HEK293 (cell line): ENCODE measurements around the gene MINAR2.

ENCODE experiments used
- CTCF ChIA-PET: fragments of 350-600 bp; formaldehyde crosslinking; extraction: SDS; loops from one replicate; lab custom pipeline; 2021; ENCODE audit warnings: antibody characterized with exemption; lab: Yijun Ruan, JAX
- POLR2A ChIA-PET: fragments of 300-600 bp; formaldehyde crosslinking; extraction: SDS; loops from one replicate; lab custom pipeline; 2020; ENCODE audit warnings: antibody characterized with exemption, inconsistent platforms; lab: Yijun Ruan, JAX
- H3K27ac ChIP-seq: fragments of 200-500 bp; sonication (Bioruptor generic); 2 replicates; pipeline ENCODE4 v1.5.1; 2014; ENCODE audit warnings: low read depth, low read length, control low read depth, inconsistent platforms; ENCODE audit errors: extremely low read depth
- H3K36me3 ChIP-seq, 2 experiments: fragments of 200-500 bp in 1 of 2; sonication (Bioruptor generic) in 1 of 2; 1 replicate in 1 of 2; 2 replicates in 1 of 2; pipeline ENCODE4 v1.5.1; 2014 to 2017; ENCODE audit warnings: inconsistent platforms in 2 of 2, low read length in 2 of 2; ENCODE audit not compliant: control insufficient read depth in 2 of 2, insufficient read depth in 1 of 2
- H3K4me1 ChIP-seq: fragments of 200-500 bp; sonication (Bioruptor generic); 2 replicates; pipeline ENCODE4 v1.5.1; 2014; ENCODE audit warnings: mild to moderate bottlenecking, low read length, inconsistent platforms; ENCODE audit not compliant: control insufficient read depth, insufficient read depth
- H3K4me3 ChIP-seq: 2 replicates; pipeline ENCODE4 v1.5.1; 2011; ENCODE audit warnings: low read depth, mild to moderate bottlenecking, control low read depth, low read length, moderate library complexity
- H3K9me3 ChIP-seq: fragments of 200-500 bp; sonication (Bioruptor generic); 2 replicates; pipeline ENCODE4 v1.5.1; 2014; ENCODE audit warnings: low read depth, low read length, inconsistent platforms; ENCODE audit not compliant: control insufficient read depth, insufficient read depth
- GLIS2 ChIP-seq: fragments of 450-650 bp; formaldehyde crosslinking; IDR thresholded peaks from 2 replicates; pipeline ENCODE4 v1.5.1; 2016; ENCODE audit warnings: missing biosample characterization, missing genetic modification characterization
- HOXC10 ChIP-seq: sonication (generic); formaldehyde crosslinking; IDR thresholded peaks from 2 replicates; pipeline ENCODE4 v1.8.1; 2023; ENCODE audit warnings: mild to moderate bottlenecking, missing genetic modification reagents
- KLF16 ChIP-seq: fragments of 450-650 bp; formaldehyde crosslinking; IDR thresholded peaks from 2 replicates; pipeline ENCODE4 v1.5.1; 2017; ENCODE audit warnings: missing biosample characterization, missing genetic modification characterization
- MYNN ChIP-seq: fragments of 450-650 bp; formaldehyde crosslinking; IDR thresholded peaks from 2 replicates; pipeline ENCODE4 v1.5.1; 2016; ENCODE audit warnings: missing biosample characterization, missing genetic modification characterization, borderline replicate concordance
- OSR2 ChIP-seq: fragments of 450-650 bp; formaldehyde crosslinking; IDR thresholded peaks from 2 replicates; pipeline ENCODE4 v1.5.1; 2016; ENCODE audit warnings: missing biosample characterization, missing genetic modification characterization
- SCRT1 ChIP-seq: fragments of 450-650 bp; formaldehyde crosslinking; IDR thresholded peaks from 2 replicates; pipeline ENCODE4 v1.5.1; 2016; ENCODE audit warnings: missing biosample characterization, missing genetic modification characterization, borderline replicate concordance
- TSHZ1 ChIP-seq: fragments of 450-650 bp; formaldehyde crosslinking; IDR thresholded peaks from 2 replicates; pipeline ENCODE4 v1.5.1; 2016; ENCODE audit warnings: missing biosample characterization, missing genetic modification characterization, borderline replicate concordance
- ZBTB7A ChIP-seq: fragments of 450-650 bp; formaldehyde crosslinking; IDR thresholded peaks from 2 replicates; pipeline ENCODE4 v1.5.1; 2016; ENCODE audit warnings: low read depth, missing biosample characterization, missing genetic modification characterization
- ZFHX2 ChIP-seq: fragments of 450-650 bp; formaldehyde crosslinking; conservative IDR thresholded peaks from 2 replicates; pipeline ENCODE4 v1.5.1; 2016; ENCODE audit warnings: missing biosample characterization, missing genetic modification characterization
- ZFP69B ChIP-seq: fragments of 450-650 bp; formaldehyde crosslinking; IDR thresholded peaks from 2 replicates; pipeline ENCODE4 v1.5.1; 2016; ENCODE audit warnings: missing biosample characterization, missing genetic modification characterization
- ZNF121 ChIP-seq: fragments of 450-650 bp; formaldehyde crosslinking; IDR thresholded peaks from 2 replicates; pipeline ENCODE4 v1.5.1; 2016; ENCODE audit warnings: missing biosample characterization, missing genetic modification characterization
- ZNF132 ChIP-seq: fragments of 450-650 bp; formaldehyde crosslinking; IDR thresholded peaks from 2 replicates; pipeline ENCODE4 v1.5.1; 2017; ENCODE audit warnings: missing biosample characterization, missing genetic modification characterization, borderline replicate concordance
- ZNF202 ChIP-seq: fragments of 450-650 bp; formaldehyde crosslinking; IDR thresholded peaks from 2 replicates; pipeline ENCODE4 v1.5.1; 2016; ENCODE audit warnings: missing biosample characterization, missing genetic modification characterization, borderline replicate concordance
- ZNF239 ChIP-seq: fragments of 450-650 bp; formaldehyde crosslinking; IDR thresholded peaks from 2 replicates; pipeline ENCODE4 v1.5.1; 2016; ENCODE audit warnings: missing biosample characterization, missing genetic modification characterization
- ZNF292 ChIP-seq: fragments of 450-650 bp; formaldehyde crosslinking; IDR thresholded peaks from 2 replicates; pipeline ENCODE4 v1.5.1; 2016; ENCODE audit warnings: low read depth, missing biosample characterization, missing genetic modification characterization, borderline replicate concordance
- ZNF37A ChIP-seq: fragments of 450-650 bp; IDR thresholded peaks from 2 replicates; pipeline ENCODE4 v1.5.1; 2018; ENCODE audit warnings: missing biosample characterization, missing genetic modification characterization
- ZNF433 ChIP-seq: fragments of 450-650 bp; formaldehyde crosslinking; IDR thresholded peaks from 2 replicates; pipeline ENCODE4 v1.5.1; 2016; ENCODE audit warnings: missing biosample characterization, missing genetic modification characterization, low read depth
- TF ChIP-seq, protein P1 (sequence below): fragments of 450-650 bp; formaldehyde crosslinking; IDR thresholded peaks from 2 replicates; pipeline ENCODE4 v1.5.1; 2016; ENCODE audit warnings: missing biosample characterization, missing genetic modification characterization
- TF ChIP-seq, protein P2 (sequence below): fragments of 450-650 bp; formaldehyde crosslinking; IDR thresholded peaks from 2 replicates; pipeline ENCODE4 v1.5.1; 2016; ENCODE audit warnings: missing biosample characterization, missing genetic modification characterization
- TF ChIP-seq, protein P3 (sequence below): fragments of 450-650 bp; formaldehyde crosslinking; IDR thresholded peaks from 2 replicates; pipeline ENCODE4 v1.5.1; 2016; ENCODE audit warnings: missing biosample characterization, missing genetic modification characterization
- TF ChIP-seq, protein P4 (sequence below): fragments of 450-650 bp; formaldehyde crosslinking; IDR thresholded peaks from 2 replicates; pipeline ENCODE4 v1.5.1; 2016; ENCODE audit warnings: missing biosample characterization, missing genetic modification characterization

Gene MINAR2

DNA sequence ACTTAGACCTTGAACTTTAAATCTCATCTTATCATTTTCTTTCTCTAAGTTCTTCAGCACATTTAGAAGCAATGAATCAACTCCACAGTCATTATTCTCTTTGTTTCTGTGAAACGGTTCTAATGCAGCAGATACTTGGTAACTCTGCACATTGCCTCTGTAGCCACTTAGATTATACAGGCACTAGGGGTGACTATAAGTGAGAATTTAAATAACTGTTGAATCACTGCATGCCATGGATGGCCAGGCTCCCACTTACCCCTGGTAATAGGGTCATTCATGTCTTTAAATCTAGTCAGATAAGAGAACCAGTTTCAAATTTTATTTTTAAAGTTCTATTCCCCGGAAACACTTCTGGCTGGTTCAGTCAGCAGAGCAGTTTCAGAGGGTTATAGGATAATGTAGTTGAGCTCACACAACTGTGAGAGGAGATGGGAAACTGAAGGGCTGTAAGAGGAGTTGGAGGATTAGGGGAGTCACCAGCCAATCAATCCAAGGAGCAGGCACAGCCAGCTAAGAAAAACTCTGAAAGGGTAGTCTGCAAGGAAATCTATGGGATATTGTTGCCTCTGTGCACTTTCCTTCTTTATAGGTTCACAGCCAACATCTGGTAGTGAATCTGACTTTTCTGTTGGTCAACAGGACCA lies 4.2 kb upstream of the MINAR2 start:
- no peak for TF ChIP-seq ZNF239 (tag by site-specific recombination)
- no peak for TF ChIP-seq MYNN
- TF ChIP-seq, protein P1, sequence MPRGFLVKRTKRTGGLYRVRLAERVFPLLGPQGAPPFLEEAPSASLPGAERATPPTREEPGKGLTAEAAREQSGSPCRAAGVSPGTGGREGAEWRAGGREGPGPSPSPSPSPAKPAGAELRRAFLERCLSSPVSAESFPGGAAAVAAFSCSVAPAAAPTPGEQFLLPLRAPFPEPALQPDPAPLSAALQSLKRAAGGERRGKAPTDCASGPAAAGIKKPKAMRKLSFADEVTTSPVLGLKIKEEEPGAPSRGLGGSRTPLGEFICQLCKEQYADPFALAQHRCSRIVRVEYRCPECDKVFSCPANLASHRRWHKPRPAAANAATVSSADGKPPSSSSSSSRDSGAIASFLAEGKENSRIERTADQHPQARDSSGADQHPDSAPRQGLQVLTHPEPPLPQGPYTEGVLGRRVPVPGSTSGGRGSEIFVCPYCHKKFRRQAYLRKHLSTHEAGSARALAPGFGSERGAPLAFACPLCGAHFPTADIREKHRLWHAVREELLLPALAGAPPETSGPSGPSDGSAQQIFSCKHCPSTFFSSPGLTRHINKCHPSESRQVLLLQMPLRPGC (tag by site-specific recombination) = no peak
- no peak for TF ChIP-seq ZBTB7A (tag by site-specific recombination)
- no peak for TF ChIP-seq TSHZ1
- TF ChIP-seq ZNF121 (tag by site-specific recombination) = no peak
- TF ChIP-seq, protein P2, sequence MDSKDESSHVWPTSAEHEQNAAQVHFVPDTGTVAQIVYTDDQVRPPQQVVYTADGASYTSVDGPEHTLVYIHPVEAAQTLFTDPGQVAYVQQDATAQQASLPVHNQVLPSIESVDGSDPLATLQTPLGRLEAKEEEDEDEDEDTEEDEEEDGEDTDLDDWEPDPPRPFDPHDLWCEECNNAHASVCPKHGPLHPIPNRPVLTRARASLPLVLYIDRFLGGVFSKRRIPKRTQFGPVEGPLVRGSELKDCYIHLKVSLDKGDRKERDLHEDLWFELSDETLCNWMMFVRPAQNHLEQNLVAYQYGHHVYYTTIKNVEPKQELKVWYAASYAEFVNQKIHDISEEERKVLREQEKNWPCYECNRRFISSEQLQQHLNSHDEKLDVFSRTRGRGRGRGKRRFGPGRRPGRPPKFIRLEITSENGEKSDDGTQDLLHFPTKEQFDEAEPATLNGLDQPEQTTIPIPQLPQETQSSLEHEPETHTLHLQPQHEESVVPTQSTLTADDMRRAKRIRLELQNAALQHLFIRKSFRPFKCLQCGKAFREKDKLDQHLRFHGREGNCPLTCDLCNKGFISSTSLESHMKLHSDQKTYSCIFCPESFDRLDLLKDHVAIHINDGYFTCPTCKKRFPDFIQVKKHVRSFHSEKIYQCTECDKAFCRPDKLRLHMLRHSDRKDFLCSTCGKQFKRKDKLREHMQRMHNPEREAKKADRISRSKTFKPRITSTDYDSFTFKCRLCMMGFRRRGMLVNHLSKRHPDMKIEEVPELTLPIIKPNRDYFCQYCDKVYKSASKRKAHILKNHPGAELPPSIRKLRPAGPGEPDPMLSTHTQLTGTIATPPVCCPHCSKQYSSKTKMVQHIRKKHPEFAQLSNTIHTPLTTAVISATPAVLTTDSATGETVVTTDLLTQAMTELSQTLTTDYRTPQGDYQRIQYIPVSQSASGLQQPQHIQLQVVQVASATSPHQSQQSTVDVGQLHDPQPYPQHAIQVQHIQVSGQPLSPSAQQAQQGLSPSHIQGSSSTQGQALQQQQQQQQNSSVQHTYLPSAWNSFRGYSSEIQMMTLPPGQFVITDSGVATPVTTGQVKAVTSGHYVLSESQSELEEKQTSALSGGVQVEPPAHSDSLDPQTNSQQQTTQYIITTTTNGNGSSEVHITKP (tag by site-specific recombination) = no peak
- TF ChIP-seq HOXC10 (CRISPR knock-in tag) = no peak
- no peak for TF ChIP-seq ZNF202
- no peak for TF ChIP-seq OSR2 (tag by site-specific recombination)
- Histone ChIP-seq H3K4me3 (no peak overlapping the region), H3K9me3 (no peaks in the 10 kb centered on the region), H3K27ac (no peak overlapping the region), H3K36me3 (no peaks in the 10 kb centered on the region), H3K4me1 (no peaks in the 10 kb centered on the region)
- ChIA-PET POLR2A (no interaction called here), CTCF (interaction anchor here (0.6 to 0.9 kb wide), 2 partner anchors 24 to 188 kb away, joined by 3 to 4 read pairs; no protein-coding TSS in a partner anchor)

- H3K36me3 ChIP-seq = no peaks in the 10 kb centered on the region
- no peak overlapping the region for H3K27ac ChIP-seq
- H3K4me3 ChIP-seq = no peak overlapping the region
- CTCF ChIA-PET = interaction anchor here (0.8 kb wide), 1 partner anchor 106 kb away, joined by 5 read pairs; no protein-coding TSS in a partner anchor
- POLR2A ChIA-PET = no interaction called here
- TF ChIP-seq, protein P3, sequence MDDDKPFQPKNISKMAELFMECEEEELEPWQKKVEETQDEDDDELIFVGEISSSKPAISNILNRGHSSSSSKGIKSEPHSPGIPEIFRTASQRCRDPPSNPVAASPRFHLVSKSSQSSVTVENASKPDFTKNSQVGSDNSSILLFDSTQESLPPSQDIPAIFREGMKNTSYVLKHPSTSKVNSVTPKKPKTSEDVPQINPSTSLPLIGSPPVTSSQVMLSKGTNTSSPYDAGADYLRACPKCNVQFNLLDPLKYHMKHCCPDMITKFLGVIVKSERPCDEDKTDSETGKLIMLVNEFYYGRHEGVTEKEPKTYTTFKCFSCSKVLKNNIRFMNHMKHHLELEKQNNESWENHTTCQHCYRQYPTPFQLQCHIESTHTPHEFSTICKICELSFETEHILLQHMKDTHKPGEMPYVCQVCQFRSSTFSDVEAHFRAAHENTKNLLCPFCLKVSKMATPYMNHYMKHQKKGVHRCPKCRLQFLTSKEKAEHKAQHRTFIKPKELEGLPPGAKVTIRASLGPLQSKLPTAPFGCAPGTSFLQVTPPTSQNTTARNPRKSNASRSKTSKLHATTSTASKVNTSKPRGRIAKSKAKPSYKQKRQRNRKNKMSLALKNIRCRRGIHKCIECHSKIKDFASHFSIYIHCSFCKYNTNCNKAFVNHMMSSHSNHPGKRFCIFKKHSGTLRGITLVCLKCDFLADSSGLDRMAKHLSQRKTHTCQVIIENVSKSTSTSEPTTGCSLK (tag by site-specific recombination) = no peak
- TF ChIP-seq GLIS2 (tag by site-specific recombination) (no peak), SCRT1 (no peak), ZFHX2 (no peak), ZNF292 (tag by site-specific recombination) (no peak), KLF16 (tag by site-specific recombination) (no peak), ZNF37A (no peak), ZFP69B (no peak), ZNF433 (tag by site-specific recombination) (no peak), ZNF132 (tag by site-specific recombination) (no peak)
- TF ChIP-seq, protein P4, sequence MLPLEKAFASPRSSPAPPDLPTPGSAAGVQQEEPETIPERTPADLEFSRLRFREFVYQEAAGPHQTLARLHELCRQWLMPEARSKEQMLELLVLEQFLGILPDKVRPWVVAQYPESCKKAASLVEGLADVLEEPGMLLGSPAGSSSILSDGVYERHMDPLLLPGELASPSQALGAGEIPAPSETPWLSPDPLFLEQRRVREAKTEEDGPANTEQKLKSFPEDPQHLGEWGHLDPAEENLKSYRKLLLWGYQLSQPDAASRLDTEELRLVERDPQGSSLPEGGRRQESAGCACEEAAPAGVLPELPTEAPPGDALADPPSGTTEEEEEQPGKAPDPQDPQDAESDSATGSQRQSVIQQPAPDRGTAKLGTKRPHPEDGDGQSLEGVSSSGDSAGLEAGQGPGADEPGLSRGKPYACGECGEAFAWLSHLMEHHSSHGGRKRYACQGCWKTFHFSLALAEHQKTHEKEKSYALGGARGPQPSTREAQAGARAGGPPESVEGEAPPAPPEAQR (tag by site-specific recombination) = no peak
- no peaks in the 10 kb centered on the region for H3K4me1 ChIP-seq
- no peaks in the 10 kb centered on the region for H3K9me3 ChIP-seq
These were observed 1.9 kb upstream of the MINAR2 start for GRCh38 chr5:129745997-129746396.
